ENCODE measurements around the gene ATP6V0E1. TPM values are rescaled to one million over a fixed set of nuclear protein-coding genes. Genes with fewer than 3 reads are reported as not detected.

Gene ATP6V0E1
- total RNA-seq, 2 experiments from 2014 or later = 102 to 109 TPM

- ChIA-PET CTCF (no interaction called here), POLR2A (no interaction called here)
- Mint-ChIP-seq H3K4me3 (no peak overlapping the region), H3K4me1 (peaks cover 26% of the 10 kb centered on the region), H3K9me3 (ENCODE audit: low read depth) (no peaks in the 10 kb centered on the region), H3K27ac (no peak overlapping the region), H3K27me3 (no peaks in the 10 kb centered on the region), H3K36me3 (ENCODE audit: low read depth) (peaks cover 10% of the 10 kb centered on the region)
- intact Hi-C loops (cut with DNase I, micrococcal nuclease) = no loop called here
- DNase-seq (no peak), ATAC-seq (no peak)
These were observed 95.3 kb downstream of the ATP6V0E1 start for GRCh38 chr5:173078878-173079277.

Other genes starting within 250 kb of the ATP6V0E1 start
- 1 to 10 TPM; 6.7 to 7.4 TPM for gene DUSP1, start 212.6 kb upstream of the ATP6V0E1 start, total RNA-seq
- 10 to 100 TPM; 40.3 to 50.0 TPM for gene ERGIC1, start 149.5 kb upstream of the ATP6V0E1 start, total RNA-seq
- gene RPL26L1, start 24.3 kb upstream of the ATP6V0E1 start, total RNA-seq = 10 to 100 TPM; 62.8 to 72.6 TPM
- gene CREBRF, start 72.6 kb downstream of the ATP6V0E1 start, total RNA-seq = 10 to 100 TPM; 10.2 to 11.3 TPM
- 10 to 100 TPM; 24.2 to 26.8 TPM for gene BNIP1, start 160.8 kb downstream of the ATP6V0E1 start, total RNA-seq

All from activated CD4-positive, alpha-beta T cell treated with anti-CD3 and anti-CD28 coated beads for 36 hours (primary cell).